H9 (cell line): ENCODE measurements around the gene FXYD6. TPM values are rescaled to one million over a fixed set of nuclear protein-coding genes. Genes with fewer than 3 reads are reported as not detected.

Experiments
- DNase-seq: peaks from one replicate; pipeline ENCODE4 v3.0.0-alpha.2; 2017
- H2AFZ ChIP-seq: one replicate; pipeline ENCODE4 v1.6.1; 2013; ENCODE audit warnings: mild to moderate bottlenecking, low read length, control low read depth, moderate library complexity
- H2AK5ac ChIP-seq: 2 replicates; pipeline ENCODE4 v1.6.1; 2013; ENCODE audit warnings: low read length, control low read depth, mixed read lengths; ENCODE audit not compliant: insufficient read length
- H2BK120ac ChIP-seq: one replicate; pipeline ENCODE4 v1.6.1; 2013; ENCODE audit warnings: low read depth, mild to moderate bottlenecking, low read length, control low read depth, inconsistent platforms; ENCODE audit not compliant: poor library complexity, severe bottlenecking
- H2BK12ac ChIP-seq: 2 replicates; pipeline ENCODE4 v1.6.1; 2013; ENCODE audit warnings: low read length, control low read depth, mixed read lengths, low read depth; ENCODE audit not compliant: insufficient read length
- H2BK15ac ChIP-seq: 2 replicates; pipeline ENCODE4 v1.6.1; 2013; ENCODE audit warnings: low read depth, low read length, control low read depth
- H2BK20ac ChIP-seq: one replicate; pipeline ENCODE4 v1.6.1; 2013; ENCODE audit warnings: low read depth, mild to moderate bottlenecking, low read length, control low read depth, inconsistent platforms; ENCODE audit not compliant: poor library complexity, severe bottlenecking
- H2BK5ac ChIP-seq: 2 replicates; pipeline ENCODE4 v1.6.1; 2013; ENCODE audit warnings: low read length, control low read depth, mixed read lengths; ENCODE audit not compliant: insufficient read length
- H3K14ac ChIP-seq: 2 replicates; pipeline ENCODE4 v1.6.1; 2013; ENCODE audit warnings: low read length, control low read depth; ENCODE audit not compliant: insufficient read depth
- H3K18ac ChIP-seq: 2 replicates; pipeline ENCODE4 v1.6.1; 2013; ENCODE audit warnings: low read depth, mild to moderate bottlenecking, mixed read lengths, low read length, control low read depth; ENCODE audit not compliant: insufficient read length
- H3K23ac ChIP-seq: 2 replicates; pipeline ENCODE4 v1.6.1; 2013; ENCODE audit warnings: low read length, control low read depth, mixed read lengths, low read depth; ENCODE audit not compliant: insufficient read length
- H3K23me2 ChIP-seq: 2 replicates; pipeline ENCODE4 v1.6.1; 2013; ENCODE audit warnings: low read depth, mild to moderate bottlenecking, mixed read lengths, low read length, control low read depth; ENCODE audit not compliant: insufficient read length, poor library complexity, severe bottlenecking
- H3K27ac ChIP-seq: 2 replicates; pipeline ENCODE4 v1.5.1; 2013; ENCODE audit warnings: low read length, control low read depth, mixed read lengths, low read depth; ENCODE audit not compliant: insufficient read length
- H3K27me3 ChIP-seq: 2 replicates; pipeline ENCODE4 v1.6.1; 2013; ENCODE audit warnings: low read length, control low read depth, inconsistent platforms; ENCODE audit not compliant: insufficient read depth
- H3K4ac ChIP-seq: 2 replicates; pipeline ENCODE4 v1.6.1; 2013; ENCODE audit warnings: low read depth, mild to moderate bottlenecking, control low read depth, inconsistent platforms, low read length, moderate library complexity
- H3K4me1 ChIP-seq: 2 replicates; pipeline ENCODE4 v1.6.1; 2013; ENCODE audit warnings: low read length, control low read depth, inconsistent platforms; ENCODE audit not compliant: insufficient read depth
- H3K4me2 ChIP-seq: 2 replicates; pipeline ENCODE4 v1.6.1; 2013; ENCODE audit warnings: low read length, control low read depth, mixed read lengths; ENCODE audit not compliant: insufficient read length, insufficient read depth
- H3K56ac ChIP-seq: 2 replicates; pipeline ENCODE4 v1.6.1; 2013; ENCODE audit warnings: low read depth, mild to moderate bottlenecking, mixed read lengths, low read length, control low read depth; ENCODE audit not compliant: insufficient read length
- H3K79me1 ChIP-seq: 2 replicates; pipeline ENCODE4 v1.6.1; 2013; ENCODE audit warnings: low read depth, mild to moderate bottlenecking, moderate library complexity, low read length, control low read depth, inconsistent platforms; ENCODE audit not compliant: insufficient read depth, poor library complexity, severe bottlenecking
- H3K79me2 ChIP-seq: 2 replicates; pipeline ENCODE4 v1.6.1; 2013; ENCODE audit warnings: low read length, control low read depth, inconsistent platforms; ENCODE audit not compliant: insufficient read depth
- H3K9ac ChIP-seq: 2 replicates; pipeline ENCODE4 v1.6.1; 2013; ENCODE audit warnings: low read length, control low read depth, mixed read lengths; ENCODE audit not compliant: insufficient read length; ENCODE audit errors: extremely low read depth
- H3K9me3 ChIP-seq: one replicate; pipeline ENCODE4 v1.6.1; 2013; ENCODE audit warnings: low read depth, low read length, inconsistent platforms; ENCODE audit not compliant: control insufficient read depth
- H3T11ph ChIP-seq: one replicate; pipeline ENCODE4 v1.6.1; 2013; ENCODE audit warnings: mild to moderate bottlenecking, low read length, control low read depth, inconsistent platforms
- H4K20me1 ChIP-seq: one replicate; pipeline ENCODE4 v1.6.1; 2013; ENCODE audit not compliant: control insufficient read depth, insufficient read length, insufficient read depth
- H4K5ac ChIP-seq: 2 replicates; pipeline ENCODE4 v1.6.1; 2013; ENCODE audit warnings: low read depth, mild to moderate bottlenecking, mixed read lengths, low read length, control low read depth; ENCODE audit not compliant: insufficient read length
- H4K8ac ChIP-seq: replicated peaks from 2 replicates; pipeline ENCODE4 v1.6.1; 2013; ENCODE audit warnings: low read length, control low read depth, mixed read lengths, low read depth; ENCODE audit not compliant: insufficient read length
- H4K91ac ChIP-seq: 2 replicates; pipeline ENCODE4 v1.6.1; 2013; ENCODE audit warnings: low read depth, mild to moderate bottlenecking, moderate library complexity, mixed read lengths, low read length, control low read depth; ENCODE audit not compliant: insufficient read length
- H3K27ac Mint-ChIP-seq, 3 experiments: 2 replicates in 2 of 3; 3 replicates in 1 of 3; pipeline ENCODE4 v1.8.0; 2020 to 2021; ENCODE audit warnings: mixed read lengths in 3 of 3, mild to moderate bottlenecking in 1 of 3, moderate library complexity in 1 of 3
- H3K27me3 Mint-ChIP-seq: 2 replicates; pipeline ENCODE4 v1.8.0; 2021; ENCODE audit warnings: low read depth, mild to moderate bottlenecking, moderate library complexity, mixed read lengths
- H3K36me3 Mint-ChIP-seq, 3 experiments: 2 replicates in 2 of 3; 3 replicates in 1 of 3; pipeline ENCODE4 v1.8.0; 2020 to 2021; ENCODE audit warnings: low read depth in 3 of 3, mixed read lengths in 3 of 3; ENCODE audit not compliant: insufficient read depth in 1 of 3
- H3K4me1 Mint-ChIP-seq, 2 experiments: 2 replicates each; pipeline ENCODE4 v1.8.0; 2020; ENCODE audit warnings: mixed read lengths in 2 of 2
- H3K4me3 Mint-ChIP-seq, 2 experiments: 2 replicates in 1 of 2; 3 replicates in 1 of 2; pipeline ENCODE4 v1.8.0; 2020 to 2021; ENCODE audit warnings: mild to moderate bottlenecking in 2 of 2, mixed read lengths in 2 of 2, moderate library complexity in 1 of 2
- H3K9me3 Mint-ChIP-seq, 2 experiments: 2 replicates in 1 of 2; 3 replicates in 1 of 2; pipeline ENCODE4 v1.8.0; 2020; ENCODE audit warnings: mild to moderate bottlenecking in 2 of 2, mixed read lengths in 2 of 2, moderate library complexity in 1 of 2
- CTCF ChIP-seq: fragments of 200-600 bp; sonication (generic); conservative IDR thresholded peaks from 3 replicates; pipeline ENCODE4 v1.8.0; 2021; ENCODE audit warnings: antibody characterized with exemption, mild to moderate bottlenecking
- WGBS: extraction: QIAGEN DNeasy Blood & Tissue Kit; methylation state at CpG from one replicate; pipeline ENCODE4 v1.1.7; 2013; ENCODE audit warnings: missing lambda C conversion rate, low lambda C conversion rate, mixed read lengths; ENCODE audit not compliant: insufficient read length; ENCODE audit errors: extremely low coverage; 5-methylcytosine and 5-hydroxymethylcytosine counted together
- total RNA-seq: library from RNA; stranded (reverse); gene quantifications from 2 replicates; pipeline ENCODE4 v1.2.1, GENCODE V29; 2021

FXYD6 gene
- total RNA-seq, 1 experiment from 2014 or later = 18.3 TPM

- TF ChIP-seq CTCF = no peak
- Histone ChIP-seq H3K9me3 (no peaks in the 10 kb centered on the region), H3K4me1 (no peaks in the 10 kb centered on the region), H2BK20ac (no peak overlapping the region), H3K23ac (no peak overlapping the region), H4K8ac (no peak overlapping the region), H2AFZ (no peak overlapping the region), H4K20me1 (peaks cover 2% of the 10 kb centered on the region), H3K14ac (no peak overlapping the region; the same call in 1 of the 2 replicates), H3K4ac (no peak overlapping the region), H3K18ac (no peak overlapping the region), H2AK5ac (no peak overlapping the region), H3K79me1 (no peaks in the 10 kb centered on the region), H4K91ac (no peak overlapping the region), H2BK15ac (no peak overlapping the region), H3K56ac (no peak overlapping the region), H3T11ph (no peak overlapping the region), H2BK12ac (no peak overlapping the region), H4K5ac (no peak overlapping the region), H3K27me3 (peaks cover 30% of the 10 kb centered on the region), H3K4me2 (peak overlapping the region; percentile 80), H3K27ac (no peak overlapping the region), H2BK5ac (no peak overlapping the region), H3K79me2 (no peaks in the 10 kb centered on the region), H2BK120ac (no peak overlapping the region), H3K23me2 (peaks cover 21% of the 10 kb centered on the region), H3K9ac (no peak overlapping the region)
- no peak overlapping the region; a peak in 1 of 7 replicates for H3K27ac Mint-ChIP-seq
- H3K4me1 Mint-ChIP-seq = peaks cover 12 to 27% of the 10 kb centered on the region in 2 experiments
- H3K4me3 Mint-ChIP-seq = peak overlapping the region; percentile 61 to 82
- no CpG with 5 or more reads among the region's 53 CpGs for WGBS
- H3K9me3 Mint-ChIP-seq = no peaks in the 10 kb centered on the region
- H3K27me3 Mint-ChIP-seq = peaks cover 90% of the 10 kb centered on the region
- DNase-seq = peak; percentile 61
- H3K36me3 Mint-ChIP-seq = no peaks in the 10 kb centered on the region
These were observed 80.6 kb downstream of the FXYD6 start for GRCh38 chr11:117795638-117796455.
